Measurements from ENCODE around the gene HSBP1L1. TPM values are rescaled to one million over a fixed set of nuclear protein-coding genes. Genes with fewer than 3 reads are reported as not detected.

HSBP1L1 gene
- total and polyA plus RNA-seq, 2 experiments from 2014 or later = 1.8 to 3.7 TPM

DNA sequence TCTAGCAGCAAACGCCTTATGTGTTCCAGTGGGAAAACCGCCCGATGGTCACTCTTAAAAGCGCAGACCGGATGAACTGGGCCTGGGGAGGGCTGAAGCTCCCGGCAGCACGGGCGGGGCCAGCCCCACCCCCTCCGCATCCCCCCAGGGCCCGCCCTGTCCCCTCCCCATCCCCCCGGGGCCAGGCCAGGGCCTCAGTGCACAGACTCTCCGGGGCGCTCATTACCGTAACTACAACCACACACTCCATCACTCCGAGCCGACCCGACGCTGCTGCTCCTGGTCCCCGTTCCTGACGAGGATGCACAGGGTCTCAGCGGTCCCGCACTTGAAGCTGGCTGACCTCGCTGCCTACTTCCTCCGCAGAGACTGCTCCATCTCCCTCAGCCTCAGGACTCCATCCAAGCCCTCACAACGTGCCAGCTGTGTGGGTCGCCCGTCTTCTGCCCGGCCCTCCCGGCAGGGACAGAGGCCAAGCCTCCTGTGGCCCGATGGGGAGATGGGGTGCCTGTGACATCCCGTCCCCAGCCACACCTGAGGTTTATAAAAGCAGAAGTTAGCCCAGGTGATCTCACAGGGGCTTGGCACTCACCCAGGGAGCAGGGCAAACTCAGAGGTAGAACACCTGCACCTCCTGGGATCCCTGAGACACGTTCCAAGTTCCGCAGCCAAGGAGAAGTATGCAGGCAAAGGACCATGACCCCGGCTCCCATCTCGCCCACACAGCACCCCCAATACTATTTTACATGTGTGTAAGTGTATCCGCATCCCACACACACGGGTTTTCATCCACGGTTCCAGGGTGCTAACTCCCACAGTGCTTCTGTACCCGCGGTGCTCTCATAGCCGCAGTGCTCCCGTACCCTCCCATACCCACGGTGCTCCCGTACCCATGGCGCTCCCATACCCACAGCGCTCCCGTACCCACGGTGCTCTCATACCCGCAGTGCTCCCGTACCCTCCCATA, 49.0 kb upstream of the HSBP1L1 start:
- Mint-ChIP-seq H3K4me3 (no peak overlapping the region), H3K4me1 (peaks cover 17% of the 10 kb centered on the region), H3K27me3 (ENCODE audit: insufficient read depth, low read depth, poor library complexity) (peaks cover 16% of the 10 kb centered on the region), H3K36me3 (ENCODE audit: low read depth) (peaks cover 3% of the 10 kb centered on the region; the same call in 2 of the 3 replicates), H3K9me3 (peaks cover 9% of the 10 kb centered on the region), H3K27ac (no peak overlapping the region)
- Histone ChIP-seq H4K20me1 (replicated peaks; ENCODE audit: insufficient read depth) (no peaks in the 10 kb centered on the region), H3K4me2 (no peak overlapping the region), H3F3A (replicated peaks; ENCODE audit: low read depth) (no peaks in the 10 kb centered on the region), H3K36me3 (ENCODE audit: insufficient read depth) (no peaks in the 10 kb centered on the region), H3K79me2 (replicated peaks; ENCODE audit: insufficient read depth) (no peaks in the 10 kb centered on the region), H3K4me3 (no peak overlapping the region), H3K27ac (ENCODE audit: low read depth) (no peak overlapping the region), H3K9me2 (ENCODE audit: insufficient read depth) (no peaks in the 10 kb centered on the region), H2AFZ (no peak overlapping the region), H3K27me3 (ENCODE audit: insufficient read depth) (no peaks in the 10 kb centered on the region), H3K4me1 (ENCODE audit: insufficient read depth) (no peaks in the 10 kb centered on the region)
- ATAC-seq = peak; percentile 37
- no peak for TF ChIP-seq CREB1 (CRISPR knock-in tag; IDR thresholded peaks at IDR 0.05; ENCODE audit: low read depth)
- TF ChIP-seq JUNB (IDR thresholded peaks at IDR 0.05; ENCODE audit: unreplicated experiment) = no peak
- TF ChIP-seq EZH2 (IDR thresholded peaks at IDR 0.05; ENCODE audit: low read depth, unreplicated experiment) = no peak
- TF ChIP-seq CTCF (conservative IDR thresholded peaks at IDR 0.05; ENCODE audit: low read depth in 2 of 2) = no peak
- peak; percentile 55 for DNase-seq (ENCODE audit: low spot score)

GRCh38 chr18:79916128-79916494, 48.3 kb upstream of the HSBP1L1 start:
- Histone ChIP-seq H3K36me3 (ENCODE audit: insufficient read depth) (no peaks in the 10 kb centered on the region), H4K20me1 (replicated peaks; ENCODE audit: insufficient read depth) (no peaks in the 10 kb centered on the region), H3K27me3 (ENCODE audit: insufficient read depth) (no peaks in the 10 kb centered on the region), H3K27ac (ENCODE audit: low read depth) (no peak overlapping the region), H3K9me2 (ENCODE audit: insufficient read depth) (no peaks in the 10 kb centered on the region), H3K4me1 (ENCODE audit: insufficient read depth) (no peaks in the 10 kb centered on the region), H3K4me3 (no peak overlapping the region), H3F3A (replicated peaks; ENCODE audit: low read depth) (no peaks in the 10 kb centered on the region), H3K79me2 (replicated peaks; ENCODE audit: insufficient read depth) (no peaks in the 10 kb centered on the region), H2AFZ (no peak overlapping the region), H3K4me2 (no peak overlapping the region)
- no peak overlapping the region for H3K4me3 Mint-ChIP-seq
- peaks cover 12% of the 10 kb centered on the region for H3K4me1 Mint-ChIP-seq
- no peak for ATAC-seq
- H3K9me3 Mint-ChIP-seq = peaks cover 9% of the 10 kb centered on the region
- H3K36me3 Mint-ChIP-seq (ENCODE audit: low read depth) = peaks cover 3% of the 10 kb centered on the region; the same call in 2 of the 3 replicates
- peaks cover 16% of the 10 kb centered on the region for H3K27me3 Mint-ChIP-seq (ENCODE audit: insufficient read depth, low read depth, poor library complexity)
- DNase-seq (ENCODE audit: low spot score) = no peak
- no peak overlapping the region for H3K27ac Mint-ChIP-seq
- TF ChIP-seq REST (IDR thresholded peaks at IDR 0.05; ENCODE audit: unreplicated experiment) (no peak), STAT1 (IDR thresholded peaks at IDR 0.05; ENCODE audit: unreplicated experiment) (no peak), ZNF114 (CRISPR knock-in tag; IDR thresholded peaks at IDR 0.05) (no peak), EZH2phosphoT487 (IDR thresholded peaks at IDR 0.05; ENCODE audit: unreplicated experiment) (no peak), ZNF462 (CRISPR knock-in tag; IDR thresholded peaks at IDR 0.05) (no peak)

All from GM23338 (cell line).